ENCODE measurements around the gene ICA1. TPM values are rescaled to one million over a fixed set of nuclear protein-coding genes. Genes with fewer than 3 reads are reported as not detected.

Gene ICA1
- total RNA-seq, 2 donors from 2014 or later, result 38.3 to 62.5 TPM

- no peak for ATAC-seq
- intact Hi-C loops (cut with DNase I), result no loop called here
- DNase-seq, result no peak
Measured at GRCh38 chr7:8178353-8178752, 83.6 kb downstream of the ICA1 start.

- ATAC-seq (peak in 1 of 2 donors; percentile 25), DNase-seq (no peak)
- intact Hi-C loops (cut with DNase I), result no loop called here
Measured at GRCh38 chr7:8177109-8177933, 84.6 kb downstream of the ICA1 start.

- DNase-seq, result no peak
- intact Hi-C loops (cut with DNase I), result no loop called here
- peak; percentile 70 to 81 for ATAC-seq
Measured at GRCh38 chr7:8176370-8177081, 85.4 kb downstream of the ICA1 start.

- ATAC-seq, result no peak
Measured at GRCh38 chr7:8175929-8176369, 86.0 kb downstream of the ICA1 start.

GRCh38 chr7:8172372-8173354 is 89.3 kb downstream of the ICA1 start:
- DNase-seq (no peak), ATAC-seq (no peak)
- intact Hi-C loops (cut with DNase I), result no loop called here

More at GRCh38 chr7:8175929-8176369, 86.0 kb downstream of the ICA1 start:
- intact Hi-C loops (cut with DNase I), result no loop called here
- no peak for DNase-seq

- ATAC-seq (no peak), DNase-seq (no peak)
- intact Hi-C loops (cut with DNase I), result no loop called here
Measured at GRCh38 chr7:8169171-8169570, 92.8 kb downstream of the ICA1 start.

- intact Hi-C loops (cut with DNase I), result no loop called here
- no peak for ATAC-seq
Measured at GRCh38 chr7:8168336-8168735, 93.6 kb downstream of the ICA1 start.

GRCh38 chr7:8165150-8165549 is 96.8 kb downstream of the ICA1 start:
- intact Hi-C loops (cut with DNase I), result no loop called here
- ATAC-seq, result no peak
- DNase-seq, result no peak

More at GRCh38 chr7:8168336-8168735, 93.6 kb downstream of the ICA1 start:
- DNase-seq, result no peak

GRCh38 chr7:8162181-8162580 is 99.8 kb downstream of the ICA1 start:
- intact Hi-C loops (cut with DNase I), result no loop called here

GRCh38 chr7:8161364-8161828 is 100.6 kb downstream of the ICA1 start:
- ATAC-seq (no peak), DNase-seq (no peak)
- intact Hi-C loops (cut with DNase I), result no loop called here

More at GRCh38 chr7:8162181-8162580, 99.8 kb downstream of the ICA1 start:
- DNase-seq, result no peak
- no peak for ATAC-seq

GRCh38 chr7:8160779-8161345 is 101.1 kb downstream of the ICA1 start:
- intact Hi-C loops (cut with DNase I), result no loop called here
- ATAC-seq (peak in 1 of 2 donors; percentile 32), DNase-seq (no peak)

GRCh38 chr7:8160250-8160649 is 101.7 kb downstream of the ICA1 start:
- ATAC-seq (no peak), DNase-seq (no peak)
- intact Hi-C loops (cut with DNase I), result no loop called here

- intact Hi-C loops (cut with DNase I), result no loop called here
Measured at GRCh38 chr7:8159595-8159994, 102.4 kb downstream of the ICA1 start.

GRCh38 chr7:8157296-8157695 is 104.7 kb downstream of the ICA1 start:
- ATAC-seq, result no peak
- intact Hi-C loops (cut with DNase I), result no loop called here
- DNase-seq, result no peak

More at GRCh38 chr7:8159595-8159994, 102.4 kb downstream of the ICA1 start:
- DNase-seq (no peak), ATAC-seq (no peak)

- DNase-seq, result no peak
- intact Hi-C loops (cut with DNase I), result no loop called here
Measured at GRCh38 chr7:8155836-8156235, 106.1 kb downstream of the ICA1 start.

GRCh38 chr7:8154272-8154671 is 107.7 kb downstream of the ICA1 start:
- ATAC-seq (no peak), DNase-seq (no peak)
- intact Hi-C loops (cut with DNase I), result no loop called here

More at GRCh38 chr7:8155836-8156235, 106.1 kb downstream of the ICA1 start:
- ATAC-seq, result no peak

- DNase-seq (no peak), ATAC-seq (peak; percentile 44 to 53)
- intact Hi-C loops (cut with DNase I), result no loop called here
Measured at GRCh38 chr7:8152489-8153192, 109.3 kb downstream of the ICA1 start.

- intact Hi-C loops (cut with DNase I), result no loop called here
- ATAC-seq (no peak), DNase-seq (no peak)
Measured at GRCh38 chr7:8151161-8151725, 110.7 kb downstream of the ICA1 start.

Measured in left cardiac atrium (tissue), 4 donors.